Activated CD4-positive, alpha-beta T cell treated with anti-CD3 and anti-CD28 coated beads for 36 hours (primary cell): ENCODE results near the gene MUC5B. TPM values are rescaled to one million over a fixed set of nuclear protein-coding genes. Genes with fewer than 3 reads are reported as not detected.

Experiments
- ATAC-seq: fragments of 200-7000 bp; cut with Tn5 transposase; one replicate; pipeline ENCODE4 v1.10.0; 2021; ENCODE audit warnings: mild to moderate bottlenecking, moderate library complexity
- CTCF ChIA-PET: fragments of 350-600 bp; sonication (Branson Sonifier 250); formaldehyde crosslinking; loops from one replicate; lab custom pipeline; 2021; ENCODE audit warnings: antibody characterized with exemption; lab: Charles Lee
- POLR2A ChIA-PET: fragments of 350-600 bp; sonication (Branson Sonifier 250); formaldehyde crosslinking; loops from one replicate; lab custom pipeline; 2021; ENCODE audit warnings: antibody characterized with exemption, inconsistent platforms; lab: Charles Lee
- DNase-seq: peaks from one replicate; pipeline ENCODE4 v3.0.0-alpha.2; 2020
- H3K27ac Mint-ChIP-seq: one replicate; pipeline ENCODE4 v1.8.0; 2021; ENCODE audit warnings: mixed read lengths
- H3K27me3 Mint-ChIP-seq: one replicate; pipeline ENCODE4 v1.8.0; 2021; ENCODE audit warnings: mixed read lengths
- H3K36me3 Mint-ChIP-seq: one replicate; pipeline ENCODE4 v1.8.0; 2021; ENCODE audit warnings: low read depth, mixed read lengths
- H3K4me1 Mint-ChIP-seq: one replicate; pipeline ENCODE4 v1.8.0; 2021; ENCODE audit warnings: mixed read lengths
- H3K4me3 Mint-ChIP-seq: one replicate; pipeline ENCODE4 v1.8.0; 2021; ENCODE audit warnings: mild to moderate bottlenecking, moderate library complexity, mixed read lengths
- H3K9me3 Mint-ChIP-seq: one replicate; pipeline ENCODE4 v1.8.0; 2021; ENCODE audit warnings: low read depth, mixed read lengths
- intact Hi-C, 2 experiments: fragments of 100-400 bp; cut with DNase I in 1 of 2; cut with micrococcal nuclease in 1 of 2; formaldehyde crosslinking; loops; one replicate each; pipeline versions ENCODE4 v1.14.2 to v1.15.1; 2022 to 2024; cut with DNase I, micrococcal nuclease
- total RNA-seq, 2 experiments: library from RNA; stranded (reverse); gene quantifications; one replicate each; pipeline ENCODE4 v1.2.3, GENCODE V29; 2021

MUC5B gene
- total RNA-seq, 2 experiments from 2014 or later = not detected

- ChIA-PET CTCF (no interaction called here), POLR2A (no interaction called here)
- DNase-seq (no peak), ATAC-seq (no peak)
- no peak overlapping the region for H3K4me3 Mint-ChIP-seq
- H3K9me3 Mint-ChIP-seq = no peaks in the 10 kb centered on the region
- H3K27me3 Mint-ChIP-seq = no peaks in the 10 kb centered on the region
- intact Hi-C loops = no loop called here
- no peak overlapping the region for H3K27ac Mint-ChIP-seq
- peaks cover 12% of the 10 kb centered on the region for H3K36me3 Mint-ChIP-seq
- H3K4me1 Mint-ChIP-seq = no peaks in the 10 kb centered on the region
These were observed 56.8 kb downstream of the MUC5B start for GRCh38 chr11:1279674-1280055.

GRCh38 chr11:1280116-1281035, 57.5 kb downstream of the MUC5B start:
- ATAC-seq = no peak
- H3K9me3 Mint-ChIP-seq = no peaks in the 10 kb centered on the region
- CTCF ChIA-PET = no interaction called here

GRCh38 chr11:1281326-1281973, 58.6 kb downstream of the MUC5B start:
- CTCF ChIA-PET = no interaction called here
- H3K4me3 Mint-ChIP-seq = no peak overlapping the region
- no peak overlapping the region for H3K27ac Mint-ChIP-seq
- no peaks in the 10 kb centered on the region for H3K9me3 Mint-ChIP-seq
- H3K27me3 Mint-ChIP-seq = no peaks in the 10 kb centered on the region
- no peaks in the 10 kb centered on the region for H3K4me1 Mint-ChIP-seq
- DNase-seq = no peak
- intact Hi-C loops = no loop called here
- ATAC-seq = no peak
- POLR2A ChIA-PET = no interaction called here
- peaks cover 16% of the 10 kb centered on the region for H3K36me3 Mint-ChIP-seq

More at GRCh38 chr11:1280116-1281035, 57.5 kb downstream of the MUC5B start:
- H3K4me3 Mint-ChIP-seq = no peak overlapping the region
- intact Hi-C loops = no loop called here
- no peak overlapping the region for H3K27ac Mint-ChIP-seq
- DNase-seq = no peak
- peaks cover 12% of the 10 kb centered on the region for H3K36me3 Mint-ChIP-seq
- H3K27me3 Mint-ChIP-seq = no peaks in the 10 kb centered on the region
- POLR2A ChIA-PET = no interaction called here
- no peaks in the 10 kb centered on the region for H3K4me1 Mint-ChIP-seq

- CTCF ChIA-PET = no interaction called here
- Mint-ChIP-seq H3K27ac (no peak overlapping the region), H3K27me3 (no peaks in the 10 kb centered on the region), H3K9me3 (no peaks in the 10 kb centered on the region), H3K36me3 (peaks cover 18% of the 10 kb centered on the region), H3K4me1 (no peaks in the 10 kb centered on the region), H3K4me3 (no peak overlapping the region)
- intact Hi-C loops = no loop called here
- POLR2A ChIA-PET = no interaction called here
- DNase-seq = no peak
- no peak for ATAC-seq
These were observed 59.1 kb downstream of the MUC5B start for GRCh38 chr11:1281974-1282365.

GRCh38 chr11:1283091-1283511, 60.2 kb downstream of the MUC5B start:
- ChIA-PET POLR2A (no interaction called here), CTCF (no interaction called here)
- no peaks in the 10 kb centered on the region for H3K9me3 Mint-ChIP-seq
- intact Hi-C loops = no loop called here
- H3K27ac Mint-ChIP-seq = no peak overlapping the region
- no peak overlapping the region for H3K4me3 Mint-ChIP-seq
- ATAC-seq (no peak), DNase-seq (no peak)
- H3K36me3 Mint-ChIP-seq = peaks cover 19% of the 10 kb centered on the region
- no peaks in the 10 kb centered on the region for H3K4me1 Mint-ChIP-seq
- no peaks in the 10 kb centered on the region for H3K27me3 Mint-ChIP-seq

- POLR2A ChIA-PET = no interaction called here
- H3K27ac Mint-ChIP-seq = no peak overlapping the region
These were observed 61.0 kb downstream of the MUC5B start for GRCh38 chr11:1283906-1284305.

GRCh38 chr11:1285316-1285744, 62.5 kb downstream of the MUC5B start:
- ChIA-PET CTCF (no interaction called here), POLR2A (interaction anchor here (0.6 kb wide), 1 partner anchor 11 kb away, joined by 4 read pairs; no protein-coding TSS in a partner anchor)
- Mint-ChIP-seq H3K9me3 (no peaks in the 10 kb centered on the region), H3K4me3 (no peak overlapping the region), H3K27me3 (no peaks in the 10 kb centered on the region), H3K36me3 (peaks cover 26% of the 10 kb centered on the region), H3K27ac (no peak overlapping the region), H3K4me1 (no peaks in the 10 kb centered on the region)
- intact Hi-C loops = no loop called here
- no peak for DNase-seq
- no peak for ATAC-seq

More at GRCh38 chr11:1283906-1284305, 61.0 kb downstream of the MUC5B start:
- Mint-ChIP-seq H3K4me3 (no peak overlapping the region), H3K4me1 (no peaks in the 10 kb centered on the region), H3K27me3 (no peaks in the 10 kb centered on the region), H3K9me3 (no peaks in the 10 kb centered on the region), H3K36me3 (peaks cover 23% of the 10 kb centered on the region)
- no peak for ATAC-seq
- intact Hi-C loops = no loop called here
- CTCF ChIA-PET = no interaction called here
- DNase-seq = no peak

GRCh38 chr11:1285876-1286275, 63.0 kb downstream of the MUC5B start:
- DNase-seq (no peak), ATAC-seq (no peak)
- no peaks in the 10 kb centered on the region for H3K9me3 Mint-ChIP-seq
- H3K36me3 Mint-ChIP-seq = peaks cover 26% of the 10 kb centered on the region
- CTCF ChIA-PET = no interaction called here
- intact Hi-C loops = no loop called here
- H3K27ac Mint-ChIP-seq = no peak overlapping the region
- H3K27me3 Mint-ChIP-seq = no peaks in the 10 kb centered on the region
- no peak overlapping the region for H3K4me3 Mint-ChIP-seq
- POLR2A ChIA-PET = interaction anchor here (0.6 kb wide), 1 partner anchor 11 kb away, joined by 4 read pairs; no protein-coding TSS in a partner anchor
- H3K4me1 Mint-ChIP-seq = no peaks in the 10 kb centered on the region

GRCh38 chr11:1287928-1288327, 65.1 kb downstream of the MUC5B start:
- H3K27ac Mint-ChIP-seq = no peak overlapping the region
- peaks cover 26% of the 10 kb centered on the region for H3K36me3 Mint-ChIP-seq
- H3K9me3 Mint-ChIP-seq = no peaks in the 10 kb centered on the region
- CTCF ChIA-PET = no interaction called here
- no peaks in the 10 kb centered on the region for H3K27me3 Mint-ChIP-seq
- DNase-seq (no peak), ATAC-seq (no peak)
- H3K4me1 Mint-ChIP-seq = no peaks in the 10 kb centered on the region
- POLR2A ChIA-PET = no interaction called here
- no peak overlapping the region for H3K4me3 Mint-ChIP-seq
- intact Hi-C loops = no loop called here

GRCh38 chr11:1288426-1289151, 65.7 kb downstream of the MUC5B start:
- intact Hi-C loops = no loop called here
- ATAC-seq (no peak), DNase-seq (no peak)
- Mint-ChIP-seq H3K4me3 (no peak overlapping the region), H3K4me1 (no peaks in the 10 kb centered on the region), H3K27ac (no peak overlapping the region), H3K36me3 (peaks cover 26% of the 10 kb centered on the region), H3K9me3 (no peaks in the 10 kb centered on the region), H3K27me3 (no peaks in the 10 kb centered on the region)
- ChIA-PET CTCF (no interaction called here), POLR2A (no interaction called here)

- peaks cover 26% of the 10 kb centered on the region for H3K36me3 Mint-ChIP-seq
- H3K27me3 Mint-ChIP-seq = no peaks in the 10 kb centered on the region
- CTCF ChIA-PET = no interaction called here
- no peaks in the 10 kb centered on the region for H3K9me3 Mint-ChIP-seq
- intact Hi-C loops = no loop called here
- no peak overlapping the region for H3K4me3 Mint-ChIP-seq
- DNase-seq = no peak
- no peak for ATAC-seq
- H3K4me1 Mint-ChIP-seq = no peaks in the 10 kb centered on the region
- POLR2A ChIA-PET = no interaction called here
- no peak overlapping the region for H3K27ac Mint-ChIP-seq
These were observed 66.5 kb downstream of the MUC5B start for GRCh38 chr11:1289211-1289935.
